Skeletal muscle satellite cell (primary cell): ENCODE data around the gene STAT3.
"Not testable (repeated sequence)": the region's sequence is repeated elsewhere in the genome, so short reads cannot be mapped to it uniquely, and the experiment has no call there.

Experiments used
- H3K27me3 ChIP-seq: 2 replicates; pipeline ENCODE4 v1.7.0; 2013; ENCODE audit warnings: low read length; ENCODE audit not compliant: control insufficient read depth, insufficient read depth
- H3K36me3 ChIP-seq: 2 replicates; pipeline ENCODE4 v1.7.0; 2013; ENCODE audit warnings: mild to moderate bottlenecking, control low read depth, low read length; ENCODE audit not compliant: insufficient read depth
- H3K4me1 ChIP-seq: 2 replicates; pipeline ENCODE4 v1.7.0; 2013; ENCODE audit warnings: low read length; ENCODE audit not compliant: control insufficient read depth, insufficient read depth
- H3K4me2 ChIP-seq: 2 replicates; pipeline ENCODE4 v1.7.0; 2013; ENCODE audit warnings: mild to moderate bottlenecking, low read length
- H3K4me3 ChIP-seq: 2 replicates; pipeline ENCODE4 v1.7.0; 2013; ENCODE audit warnings: low read length
- H3K9ac ChIP-seq: 2 replicates; pipeline ENCODE4 v1.7.0; 2013; ENCODE audit warnings: mild to moderate bottlenecking, low read depth, low read length, moderate library complexity
- H3K9me3 ChIP-seq: replicated peaks from 2 replicates; pipeline ENCODE4 v1.7.0; 2013; ENCODE audit warnings: mild to moderate bottlenecking, control low read depth, low read length

STAT3 gene

DNA sequence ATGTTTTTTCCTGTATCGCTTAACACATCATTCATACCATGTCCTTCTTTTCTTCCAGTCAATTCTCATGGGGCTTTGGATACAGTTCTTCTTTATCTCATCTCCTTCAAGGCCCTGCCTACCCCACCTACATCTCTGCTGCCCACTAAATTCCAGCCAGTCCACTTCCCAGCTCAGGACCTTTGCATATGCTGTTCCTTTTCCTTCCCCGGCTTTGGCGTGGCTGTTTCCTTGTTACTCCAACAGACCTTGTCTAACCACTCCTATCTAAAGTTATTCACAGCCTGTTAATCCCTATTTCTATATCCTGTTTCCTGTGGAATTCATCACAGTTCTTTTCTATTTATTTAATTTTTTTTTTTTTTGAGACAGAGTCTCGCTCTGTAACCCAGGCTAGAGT is 6.6 kb upstream of the STAT3 start:
- Histone ChIP-seq H3K4me1 (peaks cover 4% of the 10 kb centered on the region), H3K9me3 (no peaks in the 10 kb centered on the region), H3K36me3 (no peaks in the 10 kb centered on the region), H3K4me2 (no peak overlapping the region), H3K27me3 (no peaks in the 10 kb centered on the region), H3K9ac (no peak overlapping the region), H3K4me3 (no peak overlapping the region)

DNA sequence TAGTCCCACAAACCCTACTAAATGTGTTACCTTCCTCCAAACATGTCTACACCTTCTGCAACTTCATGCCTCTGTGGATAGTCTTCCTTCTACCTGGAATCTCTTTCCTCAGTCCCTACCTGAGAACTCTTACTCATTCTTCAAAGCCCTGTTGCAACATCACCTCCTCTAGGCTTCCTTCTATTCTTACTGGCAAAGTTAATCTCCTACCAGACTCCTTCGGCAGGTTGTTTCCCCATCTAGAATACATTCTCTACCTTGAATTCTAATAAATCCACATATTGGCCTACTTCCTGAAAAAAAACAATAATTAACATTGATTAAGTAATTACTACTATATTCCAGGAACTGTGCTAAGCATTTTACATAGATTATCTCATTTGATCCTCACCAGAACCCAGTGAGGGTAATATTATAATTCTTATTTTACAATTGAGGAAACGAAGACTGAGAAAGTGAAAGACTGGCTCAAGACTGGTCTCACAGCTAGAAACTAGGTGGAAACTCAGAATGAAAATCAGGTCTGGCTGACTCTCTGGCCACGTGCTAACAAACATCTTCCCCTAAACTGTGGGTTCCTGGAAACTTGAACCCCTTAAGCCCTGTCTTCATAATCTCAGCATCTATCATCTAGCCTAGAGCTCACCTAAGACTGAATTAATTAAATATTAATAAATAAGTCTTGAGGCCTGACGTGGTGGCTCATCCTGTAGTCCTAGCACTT is 4.6 kb upstream of the STAT3 start:
- H3K4me1 ChIP-seq = peaks cover 6% of the 10 kb centered on the region
- H3K9me3 ChIP-seq = no peaks in the 10 kb centered on the region
- no peaks in the 10 kb centered on the region for H3K27me3 ChIP-seq
- H3K4me2 ChIP-seq = no peak overlapping the region
- H3K4me3 ChIP-seq = no peak overlapping the region
- no peaks in the 10 kb centered on the region for H3K36me3 ChIP-seq
- no peak overlapping the region for H3K9ac ChIP-seq

DNA sequence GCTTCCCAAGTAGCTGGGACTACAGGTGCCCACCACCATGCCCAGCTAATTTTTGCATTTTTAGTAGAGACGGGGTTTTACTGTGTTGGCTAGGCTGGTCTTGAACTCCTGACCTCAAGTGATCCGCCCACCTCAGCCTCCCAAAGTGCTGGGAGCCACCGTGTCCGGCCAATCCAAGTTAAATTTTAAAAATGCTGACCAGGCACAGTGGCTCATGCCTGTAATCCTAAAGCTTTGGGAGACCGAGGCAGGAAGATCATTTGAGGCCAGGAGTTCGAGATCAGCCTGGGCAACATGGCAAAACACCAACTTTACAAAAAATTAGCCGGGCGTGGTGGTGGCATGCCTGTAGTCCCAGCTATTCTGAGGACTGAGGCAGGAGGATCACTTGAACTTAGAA is 3.2 kb upstream of the STAT3 start:
- peaks cover 14% of the 10 kb centered on the region for H3K4me1 ChIP-seq
- H3K9ac ChIP-seq, H3K27me3 ChIP-seq, H3K4me2 ChIP-seq, H3K36me3 ChIP-seq, H3K9me3 ChIP-seq, H3K4me3 ChIP-seq: not testable (repeated sequence)

DNA sequence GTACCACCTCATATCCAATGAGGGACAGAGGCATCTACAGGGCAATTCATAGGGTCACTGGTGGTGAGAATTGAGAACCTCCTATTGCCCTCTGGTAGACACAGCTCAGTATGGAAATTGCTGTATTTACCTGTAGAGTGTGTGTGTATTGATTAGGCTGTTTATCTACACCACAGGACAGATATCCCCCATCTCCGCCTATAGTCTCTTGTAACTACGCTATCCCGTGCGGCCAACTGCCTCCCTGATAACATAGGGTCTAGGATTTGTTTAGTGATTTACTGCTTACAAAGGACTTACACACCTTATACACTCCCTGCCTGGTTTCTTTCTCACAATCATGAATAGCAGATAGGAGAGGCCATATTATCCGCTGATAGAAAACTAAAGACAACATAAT is 1.7 kb upstream of the STAT3 start:
- no peak overlapping the region for H3K4me2 ChIP-seq
- peaks cover 18% of the 10 kb centered on the region for H3K4me1 ChIP-seq
- no peak overlapping the region for H3K4me3 ChIP-seq
- H3K36me3 ChIP-seq = no peaks in the 10 kb centered on the region
- H3K27me3 ChIP-seq = no peaks in the 10 kb centered on the region
- no peaks in the 10 kb centered on the region for H3K9me3 ChIP-seq
- no peak overlapping the region for H3K9ac ChIP-seq

DNA sequence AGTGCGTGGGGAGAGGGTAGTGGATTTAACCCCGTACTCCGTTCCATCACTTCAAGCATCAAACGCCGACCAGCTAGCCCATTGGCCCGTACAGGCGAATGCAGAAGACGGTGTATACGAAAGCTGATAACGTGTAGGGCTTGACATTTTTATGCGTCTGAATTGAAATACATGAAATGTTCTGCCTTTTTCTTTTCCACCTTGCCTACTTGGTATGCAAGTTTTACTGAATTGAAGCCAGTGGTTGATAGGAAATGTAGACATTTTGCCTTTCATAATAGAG is 834 bp upstream of the STAT3 start:
- Histone ChIP-seq H3K4me1 (peaks cover 18% of the 10 kb centered on the region), H3K4me3 (peak overlapping the region; percentile 65), H3K36me3 (no peaks in the 10 kb centered on the region), H3K4me2 (peak overlapping the region; percentile 88), H3K9me3 (no peaks in the 10 kb centered on the region), H3K27me3 (no peaks in the 10 kb centered on the region), H3K9ac (peak overlapping the region; percentile 79)

DNA sequence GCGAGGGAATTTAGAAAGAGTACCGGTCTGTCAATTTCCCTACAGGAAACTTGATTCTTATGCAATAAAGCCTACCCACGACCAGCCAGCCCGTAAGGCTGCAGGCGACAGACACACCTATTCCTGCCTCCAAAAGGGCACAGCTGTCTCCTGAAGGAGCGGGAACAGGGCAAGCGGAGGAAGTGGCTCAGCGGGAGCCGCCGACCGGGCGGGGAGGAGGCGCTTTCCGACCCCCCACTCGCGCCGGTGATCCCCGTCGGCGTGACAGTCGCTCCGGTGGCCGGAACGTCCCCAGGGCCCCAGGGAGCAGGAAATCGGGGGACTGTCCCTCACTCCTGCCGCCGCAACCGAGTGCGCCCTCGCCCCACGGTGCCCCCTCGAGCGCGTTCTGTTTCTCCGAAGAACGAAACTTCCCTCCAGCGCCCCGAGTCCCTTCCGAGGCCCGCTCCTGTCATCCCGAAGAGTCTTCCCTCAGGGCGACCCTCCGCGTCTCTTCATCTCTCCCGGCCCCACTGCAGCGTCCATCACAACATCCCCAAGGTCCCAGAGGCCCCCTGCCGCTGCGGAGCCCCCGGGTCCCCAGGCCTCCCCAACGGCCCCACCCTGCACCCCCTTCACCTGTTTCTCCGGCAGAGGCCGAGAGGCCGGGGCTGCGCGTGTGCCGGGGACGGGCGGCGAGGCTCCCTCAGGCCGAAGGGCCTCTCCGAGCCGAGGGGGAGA is 421 bp downstream of the STAT3 start:
- Histone ChIP-seq H3K9ac (peak overlapping the region; percentile 91), H3K4me3 (peak overlapping the region; percentile 84), H3K4me1 (peaks cover 18% of the 10 kb centered on the region), H3K27me3 (no peaks in the 10 kb centered on the region), H3K9me3 (no peaks in the 10 kb centered on the region), H3K4me2 (peak overlapping the region; percentile 86), H3K36me3 (no peaks in the 10 kb centered on the region)

DNA sequence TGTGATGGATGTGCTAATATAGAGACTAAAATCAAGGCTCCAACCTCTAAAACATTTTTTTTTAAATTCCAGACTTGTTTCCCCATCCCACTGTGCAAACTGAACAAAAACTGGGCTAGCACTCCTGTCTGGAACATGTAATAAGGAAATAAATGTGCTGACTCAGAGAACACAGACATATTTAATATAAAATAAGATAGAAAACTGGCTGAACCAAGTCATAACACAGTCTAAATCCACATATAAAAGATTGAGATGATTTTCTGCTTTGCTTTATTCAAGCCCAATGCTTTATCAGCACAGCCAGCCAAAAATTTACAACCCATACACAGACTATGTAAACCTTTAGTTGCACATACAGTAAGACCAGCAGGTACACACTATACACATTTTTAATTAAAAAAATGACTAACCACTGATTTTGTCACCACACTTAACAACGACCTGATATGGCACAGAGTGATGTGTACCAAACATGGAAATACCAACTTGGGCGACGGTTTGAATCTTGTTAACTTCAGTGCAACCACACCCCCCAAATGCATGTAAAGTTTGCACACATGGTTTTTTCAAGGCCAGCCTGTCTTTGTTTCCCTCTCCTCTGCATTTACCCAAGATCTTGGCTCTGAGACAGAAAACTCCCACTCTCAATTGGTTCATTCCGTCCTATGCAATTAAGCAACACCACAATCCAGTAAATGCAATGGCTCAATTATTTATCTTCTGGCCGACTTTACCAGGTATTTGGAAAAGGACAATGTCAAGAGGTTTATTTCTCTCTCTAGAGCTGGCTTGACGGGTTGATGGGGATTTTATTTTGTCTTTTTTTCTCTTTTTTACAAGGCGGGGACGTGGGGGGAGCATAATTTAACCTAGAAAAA is 1.2 kb downstream of the STAT3 start:
- Histone ChIP-seq H3K4me3 (peak overlapping the region; percentile 84), H3K9ac (peak overlapping the region; percentile 91), H3K36me3 (no peaks in the 10 kb centered on the region), H3K4me2 (peak overlapping the region; percentile 86), H3K9me3 (no peaks in the 10 kb centered on the region), H3K4me1 (peaks cover 18% of the 10 kb centered on the region), H3K27me3 (no peaks in the 10 kb centered on the region)

DNA sequence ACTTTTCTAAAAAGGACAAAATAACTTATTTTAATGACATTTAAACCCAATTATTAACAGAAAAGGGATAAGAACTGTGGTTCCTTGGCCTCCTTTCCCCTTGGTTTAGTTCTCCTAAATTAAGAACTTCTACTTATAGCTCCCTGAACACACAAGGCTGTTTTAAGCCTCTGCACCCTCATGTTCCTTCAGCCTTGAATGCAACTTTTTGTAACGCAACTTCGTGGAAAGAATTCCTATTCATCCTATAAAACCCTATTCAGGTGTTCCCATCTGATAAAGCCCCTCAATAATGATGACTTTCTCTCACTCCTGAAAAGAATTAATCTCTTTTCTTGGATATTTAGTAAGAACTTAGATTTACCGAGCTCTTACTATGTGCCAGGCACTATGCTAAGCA is 6.3 kb downstream of the STAT3 start:
- Histone ChIP-seq H3K36me3 (no peaks in the 10 kb centered on the region), H3K4me3 (no peak overlapping the region), H3K9ac (no peak overlapping the region), H3K9me3 (no peaks in the 10 kb centered on the region), H3K27me3 (no peaks in the 10 kb centered on the region), H3K4me2 (no peak overlapping the region), H3K4me1 (peaks cover 23% of the 10 kb centered on the region)

DNA sequence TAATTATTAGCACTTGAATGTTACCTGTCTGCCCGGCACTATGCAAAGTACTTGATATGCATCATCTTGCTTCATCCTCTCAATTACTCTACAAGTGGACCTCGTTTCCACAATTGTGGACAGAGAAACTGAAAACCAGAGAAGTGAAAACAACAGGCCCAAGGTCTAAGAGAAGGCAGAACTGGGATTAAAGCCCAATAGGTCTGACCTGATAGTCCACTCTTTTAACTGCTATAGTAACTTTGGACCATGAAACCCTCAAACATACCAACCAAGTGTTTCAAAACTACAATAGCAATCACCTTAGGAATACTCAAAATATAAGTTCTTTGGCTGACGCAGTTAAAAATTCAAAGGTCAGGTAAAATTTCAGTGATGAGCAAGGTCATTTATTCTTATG is 7.3 kb downstream of the STAT3 start:
- no peak overlapping the region for H3K4me2 ChIP-seq
- no peaks in the 10 kb centered on the region for H3K9me3 ChIP-seq
- no peaks in the 10 kb centered on the region for H3K36me3 ChIP-seq
- no peak overlapping the region for H3K4me3 ChIP-seq
- H3K4me1 ChIP-seq = peaks cover 15% of the 10 kb centered on the region
- H3K9ac ChIP-seq = no peak overlapping the region
- no peaks in the 10 kb centered on the region for H3K27me3 ChIP-seq

DNA sequence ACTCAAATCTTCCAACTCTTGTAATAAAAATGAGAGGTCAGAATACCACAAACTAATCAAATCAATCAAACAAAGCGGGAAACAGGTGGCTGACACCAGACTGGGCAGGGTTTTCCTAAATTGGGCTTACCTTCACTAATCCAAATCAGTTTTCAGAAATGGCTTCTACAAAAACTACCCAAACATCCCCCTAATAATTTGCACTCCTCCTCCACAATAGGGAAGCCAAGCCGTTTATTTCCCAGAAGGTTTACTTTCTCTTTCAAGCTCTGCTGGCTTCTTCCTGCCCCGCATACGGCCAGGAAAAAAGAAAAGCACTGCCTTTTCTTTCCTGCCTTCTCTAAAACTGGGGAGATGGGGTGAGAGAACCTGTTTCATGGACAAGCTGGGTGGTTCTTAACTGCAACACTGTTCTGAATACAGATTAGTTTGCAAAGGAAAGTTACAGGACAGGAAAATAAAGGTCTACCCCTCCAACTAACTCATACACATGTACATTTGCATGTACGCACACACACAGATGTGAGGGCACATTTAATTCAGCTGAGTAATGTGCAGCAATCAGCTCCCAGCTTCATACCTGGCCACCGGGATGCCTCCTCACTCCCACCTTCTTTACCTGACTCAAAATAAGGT is 9.2 kb downstream of the STAT3 start:
- H3K9me3 ChIP-seq = no peaks in the 10 kb centered on the region
- peak overlapping the region; percentile 85 for H3K4me2 ChIP-seq
- H3K36me3 ChIP-seq = no peaks in the 10 kb centered on the region
- H3K9ac ChIP-seq = peak overlapping the region; percentile 61
- H3K4me1 ChIP-seq = peaks cover 15% of the 10 kb centered on the region
- H3K27me3 ChIP-seq = no peaks in the 10 kb centered on the region
- H3K4me3 ChIP-seq = peak overlapping the region; percentile 61

DNA sequence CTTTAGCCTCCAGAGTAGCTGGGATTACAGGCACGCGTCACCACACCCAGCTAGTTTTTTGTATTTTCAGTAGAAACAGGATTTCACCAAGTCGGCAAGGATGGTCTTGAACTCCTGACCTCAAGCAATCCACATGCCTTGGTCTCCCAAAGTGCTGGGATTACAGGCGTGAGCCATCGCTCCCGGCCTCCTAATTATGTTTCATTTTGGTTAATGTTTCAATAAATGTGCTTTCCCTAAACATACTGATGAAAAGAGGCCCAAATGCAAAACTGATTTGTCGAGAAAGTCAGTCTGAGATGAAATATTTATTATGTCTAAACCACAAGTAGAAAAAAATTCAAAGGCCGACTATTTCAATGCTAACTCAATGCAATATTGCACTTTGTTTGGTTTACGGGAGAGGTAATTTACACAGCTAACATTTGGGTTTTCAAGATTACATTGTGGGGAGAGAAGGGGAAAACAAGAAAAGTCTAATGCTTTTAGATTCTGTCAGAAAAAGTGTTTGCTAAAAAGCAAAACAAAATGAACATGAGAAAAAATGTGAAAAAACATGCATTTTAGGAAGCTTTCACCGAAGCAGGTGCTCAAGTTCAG is 9.8 kb downstream of the STAT3 start:
- Histone ChIP-seq H3K36me3 (no peaks in the 10 kb centered on the region), H3K4me2 (peak overlapping the region; percentile 85), H3K9ac (peak overlapping the region; percentile 61), H3K4me1 (peaks cover 15% of the 10 kb centered on the region), H3K4me3 (peak overlapping the region; percentile 61), H3K9me3 (no peaks in the 10 kb centered on the region), H3K27me3 (no peaks in the 10 kb centered on the region)
